Inferior parietal cortex (tissue), 1 donor: ENCODE measurements around the gene PRKCD.

Source experiments
- DNase-seq: peaks from one replicate; pipeline ENCODE4 v3.0.0-alpha.2; 2016; ENCODE audit errors: extremely low spot score

PRKCD gene

GRCh38 chr3:53232641-53233377 lies 71.8 kb downstream of the PRKCD start:
- DNase-seq: no peak

- no peak for DNase-seq
These were observed 73.3 kb downstream of the PRKCD start for GRCh38 chr3:53234130-53234840.

- DNase-seq: no peak
These were observed 73.8 kb downstream of the PRKCD start for GRCh38 chr3:53234841-53235232.

GRCh38 chr3:53235545-53235944 lies 74.5 kb downstream of the PRKCD start:
- DNase-seq: no peak

- DNase-seq: no peak
These were observed 75.3 kb downstream of the PRKCD start for GRCh38 chr3:53236112-53236841.

GRCh38 chr3:53238051-53238850 lies 77.2 kb downstream of the PRKCD start:
- no peak for DNase-seq

GRCh38 chr3:53238886-53239285 lies 77.9 kb downstream of the PRKCD start:
- DNase-seq: no peak

- no peak for DNase-seq
These were observed 78.8 kb downstream of the PRKCD start for GRCh38 chr3:53239800-53240199.

GRCh38 chr3:53240989-53241972 lies 80.3 kb downstream of the PRKCD start:
- no peak for DNase-seq

- DNase-seq: no peak
These were observed 81.1 kb downstream of the PRKCD start for GRCh38 chr3:53242155-53242554.
